Breast epithelium (tissue), 4 donors: ENCODE measurements around the gene CYP39A1. TPM values are rescaled to one million over a fixed set of nuclear protein-coding genes. Genes with fewer than 3 reads are reported as not detected.

Experiments
- DNase-seq, 2 donors: peaks; one replicate each; pipeline ENCODE4 v3.0.0-alpha.2; 2019; ENCODE audit warnings: low spot score in 2 of 2
- H3K27ac ChIP-seq, 2 donors: fragments of 200-600 bp; sonication (generic) in 1 of 2; one replicate each; pipeline ENCODE4 v1.5.1; 2016 to 2019; ENCODE audit warnings: mild to moderate bottlenecking in 1 of 2
- H3K27me3 ChIP-seq, 2 donors: fragments of 200-600 bp; sonication (generic) in 1 of 2; one replicate each; pipeline versions ENCODE4 v1.5.1 to v1.6.0; 2017 to 2019; ENCODE audit warnings: control low read depth in 1 of 2, mild to moderate bottlenecking in 1 of 2
- H3K36me3 ChIP-seq: fragments of 200-600 bp; one replicate; pipeline ENCODE4 v1.5.1; 2019
- H3K4me1 ChIP-seq, 2 donors: fragments of 200-600 bp; sonication (generic); one replicate each; pipeline ENCODE4 v1.5.1; 2016 to 2019; ENCODE audit warnings: control low read depth in 1 of 2
- H3K4me3 ChIP-seq, 3 donors: fragments of 200-600 bp; sonication (generic); 1 replicate in 2 of 3; 2 replicates in 1 of 3; pipeline ENCODE4 v1.5.1; 2016 to 2019; ENCODE audit warnings: mild to moderate bottlenecking in 3 of 3, moderate library complexity in 2 of 3
- H3K9me3 ChIP-seq, 2 donors: fragments of 200-600 bp; sonication (generic) in 1 of 2; one replicate each; pipeline ENCODE4 v1.5.1; 2016 to 2019; ENCODE audit warnings: control low read depth in 1 of 2
- CTCF ChIP-seq, 3 donors: fragments of 450-650 bp; IDR thresholded peaks; one replicate each; pipeline ENCODE4 v1.5.1; 2016 to 2017; ENCODE audit warnings: antibody characterized with exemption in 3 of 3, mild to moderate bottlenecking in 3 of 3, moderate library complexity in 3 of 3
- POLR2A ChIP-seq: fragments of 450-650 bp; IDR thresholded peaks from one replicate; pipeline ENCODE4 v1.6.1; 2016; ENCODE audit warnings: antibody characterized with exemption, mild to moderate bottlenecking, moderate library complexity
- POLR2AphosphoS5 ChIP-seq, 3 donors: sonication (generic); formaldehyde crosslinking; IDR thresholded peaks; one replicate each; pipeline ENCODE4 v1.6.1; 2017; ENCODE audit warnings: antibody characterized with exemption in 3 of 3
- intact Hi-C: fragments of 100-400 bp; cut with DNase I; formaldehyde crosslinking; loops from one replicate; pipeline ENCODE4 v1.15.1; 2023; ENCODE audit warnings: low total_unique reads
- total RNA-seq, 3 donors: library from RNA; depleted of rRNA; stranded (reverse); fragments of >200 nt; gene quantifications; one replicate each; pipeline ENCODE4 v1.1.0, GENCODE V29; 2016

CYP39A1 gene
- total RNA-seq, 3 donors from 2014 or later = 1.6 to 12.3 (median 6.9) TPM

DNA sequence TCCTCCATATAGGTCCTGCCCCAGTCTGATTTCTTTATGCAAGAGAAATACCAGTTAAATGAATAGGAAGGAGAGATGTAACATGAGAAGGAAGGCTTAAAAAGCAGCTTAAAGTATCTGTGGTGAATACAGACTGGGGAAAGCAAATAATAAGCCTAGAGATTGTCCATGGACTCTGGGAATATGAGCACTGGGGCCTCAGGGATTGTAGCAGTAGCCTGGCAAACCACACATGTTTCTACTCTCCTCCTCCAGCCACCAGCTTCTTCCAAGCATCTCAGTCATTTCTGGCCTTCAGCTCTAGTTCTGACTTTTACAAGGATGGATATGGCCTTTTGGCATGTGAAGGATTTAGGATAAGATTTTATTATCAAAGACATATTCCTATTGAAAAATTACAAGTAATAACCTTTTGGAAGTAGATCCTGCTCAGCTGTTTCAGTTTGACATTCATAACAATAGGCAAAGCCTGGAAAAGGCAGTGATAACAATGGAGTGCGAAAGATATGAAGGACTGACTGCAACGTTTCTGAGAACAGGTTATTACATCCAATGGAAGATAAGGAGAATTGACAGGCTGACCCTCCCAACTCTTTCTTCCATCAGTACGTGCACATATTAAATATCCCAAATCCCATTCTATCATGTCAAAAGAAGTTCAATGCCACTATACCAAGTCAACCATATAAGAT is 41.6 kb downstream of the CYP39A1 start:
- H3K4me3 ChIP-seq = no peak overlapping the region
- intact Hi-C loops = no loop called here
- H3K36me3 ChIP-seq = no peaks in the 10 kb centered on the region
- DNase-seq = no peak
- no peaks in the 10 kb centered on the region for H3K9me3 ChIP-seq
- no peaks in the 10 kb centered on the region for H3K27me3 ChIP-seq
- no peak overlapping the region for H3K27ac ChIP-seq
- no peaks in the 10 kb centered on the region for H3K4me1 ChIP-seq
- TF ChIP-seq POLR2AphosphoS5 (IDR thresholded peaks at IDR 0.05) = no peak
- TF ChIP-seq POLR2A = no peak
- TF ChIP-seq CTCF (IDR thresholded peaks at IDR 0.05) = no peak

- Histone ChIP-seq H3K4me3 (no peak overlapping the region), H3K4me1 (no peaks in the 10 kb centered on the region), H3K9me3 (no peaks in the 10 kb centered on the region), H3K27me3 (no peaks in the 10 kb centered on the region), H3K27ac (no peak overlapping the region), H3K36me3 (no peaks in the 10 kb centered on the region)
- TF ChIP-seq CTCF (IDR thresholded peaks at IDR 0.05) (no peak), POLR2AphosphoS5 (IDR thresholded peaks at IDR 0.05) (no peak)
- no peak for DNase-seq
- intact Hi-C loops = no loop called here
Observed at GRCh38 chr6:46606338-46606737, 46.3 kb downstream of the CYP39A1 start.

DNA sequence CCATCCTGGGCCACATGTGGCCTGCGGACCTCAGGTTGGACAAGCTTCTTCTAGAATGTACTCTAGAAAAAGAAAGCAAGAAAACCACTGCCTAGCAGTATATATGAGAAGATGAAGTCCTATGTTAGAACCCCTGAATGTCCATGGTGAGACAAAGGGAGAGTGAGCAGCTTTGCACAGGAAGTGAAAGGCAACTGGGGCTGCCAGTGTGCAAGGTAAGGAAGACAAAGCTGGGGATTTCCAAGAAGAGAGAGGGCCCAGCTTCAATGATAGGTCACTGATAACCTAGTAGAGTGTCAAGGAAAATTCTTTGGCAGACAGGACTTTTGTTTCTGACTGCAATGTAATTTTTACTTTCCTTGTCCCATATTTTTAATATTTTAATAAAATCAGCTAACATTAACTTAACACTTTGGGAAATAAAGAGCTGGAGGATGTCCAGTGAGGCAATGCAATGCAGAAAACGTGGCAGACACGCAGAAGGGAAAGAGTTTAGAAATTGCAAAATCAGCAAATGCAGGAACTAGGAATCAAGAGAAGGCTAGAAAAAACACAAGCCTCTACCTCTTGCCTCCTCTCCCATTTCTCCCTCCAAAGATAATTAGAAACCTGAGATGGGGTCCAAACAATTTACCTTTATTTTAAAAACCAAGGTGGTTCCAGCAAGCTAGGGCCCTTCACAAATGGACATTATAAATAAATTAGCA is 47.4 kb downstream of the CYP39A1 start:
- TF ChIP-seq POLR2AphosphoS5 (IDR thresholded peaks at IDR 0.05) (no peak), CTCF (IDR thresholded peaks at IDR 0.05) (no peak), POLR2A (no peak)
- H3K27me3 ChIP-seq = no peaks in the 10 kb centered on the region
- H3K9me3 ChIP-seq = no peaks in the 10 kb centered on the region
- no peak overlapping the region for H3K27ac ChIP-seq
- no peaks in the 10 kb centered on the region for H3K36me3 ChIP-seq
- DNase-seq = no peak
- intact Hi-C loops = no loop called here
- H3K4me1 ChIP-seq = no peaks in the 10 kb centered on the region
- no peak overlapping the region for H3K4me3 ChIP-seq

DNA sequence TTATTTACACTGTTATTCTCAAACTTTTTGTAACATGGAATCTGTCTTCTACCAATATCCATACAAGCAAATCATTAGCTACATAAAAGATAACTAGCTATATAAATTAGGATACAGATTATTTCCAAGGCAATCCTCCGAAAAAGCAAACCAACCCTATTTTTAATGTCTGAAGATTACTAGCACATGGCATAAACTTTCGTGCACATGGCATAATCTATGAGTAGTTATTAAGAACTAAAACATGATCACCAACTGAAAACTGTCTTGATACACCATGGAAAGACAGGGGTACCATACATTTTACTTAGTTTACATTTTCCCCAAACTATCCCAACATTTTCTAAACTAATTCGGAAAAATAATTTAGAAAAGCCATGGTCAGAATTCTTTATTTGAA is 54.4 kb downstream of the CYP39A1 start:
- Histone ChIP-seq H3K9me3 (no peaks in the 10 kb centered on the region), H3K27me3 (no peaks in the 10 kb centered on the region), H3K4me1 (no peaks in the 10 kb centered on the region), H3K4me3 (no peak overlapping the region), H3K27ac (no peak overlapping the region), H3K36me3 (no peaks in the 10 kb centered on the region)
- TF ChIP-seq CTCF (IDR thresholded peaks at IDR 0.05) = no peak
- no peak for TF ChIP-seq POLR2AphosphoS5 (IDR thresholded peaks at IDR 0.05)
- no peak for TF ChIP-seq POLR2A
- intact Hi-C loops = no loop called here
- no peak for DNase-seq

DNA sequence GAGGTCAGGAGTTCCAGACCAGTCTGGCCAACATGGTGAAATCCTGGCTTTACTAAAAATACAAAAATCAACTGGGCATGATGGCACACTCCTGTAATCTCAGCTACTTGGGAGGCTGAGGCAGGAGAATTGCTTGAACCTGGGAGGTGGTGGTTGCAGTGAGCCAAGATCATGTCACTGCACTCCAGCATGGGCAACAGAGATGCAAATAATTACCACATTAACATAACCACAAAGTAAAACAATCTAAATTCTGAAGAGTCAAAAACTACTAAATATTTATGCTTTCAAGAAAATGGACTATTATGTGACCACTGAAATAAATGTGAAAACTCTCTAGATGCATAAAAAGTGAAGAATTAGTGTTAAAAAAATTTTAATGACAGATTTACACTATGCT is 59.9 kb downstream of the CYP39A1 start:
- intact Hi-C loops = no loop called here
- Histone ChIP-seq H3K27me3 (no peaks in the 10 kb centered on the region), H3K4me1 (no peaks in the 10 kb centered on the region), H3K9me3 (no peaks in the 10 kb centered on the region), H3K36me3 (no peaks in the 10 kb centered on the region), H3K4me3 (no peak overlapping the region), H3K27ac (no peak overlapping the region)
- no peak for DNase-seq
- TF ChIP-seq POLR2A = no peak
- TF ChIP-seq POLR2AphosphoS5 (IDR thresholded peaks at IDR 0.05) = no peak
- no peak for TF ChIP-seq CTCF (IDR thresholded peaks at IDR 0.05)
